Measurements from ENCODE around the gene SEMA3F. TPM values are rescaled to one million over a fixed set of nuclear protein-coding genes. Genes with fewer than 3 reads are reported as not detected.

Gene SEMA3F
- total RNA-seq, 1 donor from 2014 or later = 78.1 TPM

DNA sequence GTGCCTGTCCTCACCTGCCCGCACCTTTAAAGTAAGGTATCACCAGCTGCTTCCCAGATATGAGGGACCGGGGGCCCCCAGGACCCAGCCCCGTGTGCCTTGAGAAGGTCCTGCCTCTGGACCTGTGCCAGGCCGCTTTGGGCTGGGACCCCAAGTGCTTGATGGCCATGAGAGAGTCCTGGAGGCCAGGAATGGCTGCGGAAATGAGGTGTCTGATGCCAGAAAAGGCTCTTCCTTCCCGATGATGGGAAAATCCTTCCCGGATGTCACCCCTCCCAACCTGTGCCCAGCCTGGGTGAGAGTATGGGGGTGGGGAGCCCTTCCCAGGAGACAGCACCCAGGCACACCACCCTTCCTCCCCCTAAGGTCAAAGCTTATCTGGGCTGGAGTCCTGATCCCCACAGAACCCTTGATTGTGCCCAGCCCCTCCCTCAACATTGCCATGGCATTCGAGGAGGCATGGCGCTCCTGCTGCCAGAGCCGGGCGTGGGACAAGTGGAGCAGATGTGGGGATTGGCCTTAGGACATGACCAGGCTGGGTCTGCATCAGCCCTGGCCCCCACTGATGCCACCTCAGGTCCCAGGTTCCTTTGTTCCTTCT, 14.2 kb downstream of the SEMA3F start:
- peaks cover 0 to 7% of the 10 kb centered on the region in 2 donors for H3K36me3 ChIP-seq
- peak overlapping the region; percentile 86 for H3K27ac ChIP-seq
- intact Hi-C loops (cut with DNase I) = no loop called here
- DNase-seq (ENCODE audit: extremely low spot score in 2 of 2) = no peak
- no peak overlapping the region for H3K4me3 ChIP-seq
- H3K27me3 ChIP-seq = no peaks in the 10 kb centered on the region
- TF ChIP-seq POLR2AphosphoS5 (IDR thresholded peaks at IDR 0.05; ENCODE audit: insufficient read depth in 1 of 2, low read depth in 1 of 2) (no peak), POLR2A (IDR thresholded peaks at IDR 0.05) (no peak)
- TF ChIP-seq, protein P1, sequence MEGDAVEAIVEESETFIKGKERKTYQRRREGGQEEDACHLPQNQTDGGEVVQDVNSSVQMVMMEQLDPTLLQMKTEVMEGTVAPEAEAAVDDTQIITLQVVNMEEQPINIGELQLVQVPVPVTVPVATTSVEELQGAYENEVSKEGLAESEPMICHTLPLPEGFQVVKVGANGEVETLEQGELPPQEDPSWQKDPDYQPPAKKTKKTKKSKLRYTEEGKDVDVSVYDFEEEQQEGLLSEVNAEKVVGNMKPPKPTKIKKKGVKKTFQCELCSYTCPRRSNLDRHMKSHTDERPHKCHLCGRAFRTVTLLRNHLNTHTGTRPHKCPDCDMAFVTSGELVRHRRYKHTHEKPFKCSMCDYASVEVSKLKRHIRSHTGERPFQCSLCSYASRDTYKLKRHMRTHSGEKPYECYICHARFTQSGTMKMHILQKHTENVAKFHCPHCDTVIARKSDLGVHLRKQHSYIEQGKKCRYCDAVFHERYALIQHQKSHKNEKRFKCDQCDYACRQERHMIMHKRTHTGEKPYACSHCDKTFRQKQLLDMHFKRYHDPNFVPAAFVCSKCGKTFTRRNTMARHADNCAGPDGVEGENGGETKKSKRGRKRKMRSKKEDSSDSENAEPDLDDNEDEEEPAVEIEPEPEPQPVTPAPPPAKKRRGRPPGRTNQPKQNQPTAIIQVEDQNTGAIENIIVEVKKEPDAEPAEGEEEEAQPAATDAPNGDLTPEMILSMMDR (IDR thresholded peaks at IDR 0.05) = no peak
- H3K4me1 ChIP-seq = peaks cover 85% of the 10 kb centered on the region
- H3K9me3 ChIP-seq = no peaks in the 10 kb centered on the region

DNA sequence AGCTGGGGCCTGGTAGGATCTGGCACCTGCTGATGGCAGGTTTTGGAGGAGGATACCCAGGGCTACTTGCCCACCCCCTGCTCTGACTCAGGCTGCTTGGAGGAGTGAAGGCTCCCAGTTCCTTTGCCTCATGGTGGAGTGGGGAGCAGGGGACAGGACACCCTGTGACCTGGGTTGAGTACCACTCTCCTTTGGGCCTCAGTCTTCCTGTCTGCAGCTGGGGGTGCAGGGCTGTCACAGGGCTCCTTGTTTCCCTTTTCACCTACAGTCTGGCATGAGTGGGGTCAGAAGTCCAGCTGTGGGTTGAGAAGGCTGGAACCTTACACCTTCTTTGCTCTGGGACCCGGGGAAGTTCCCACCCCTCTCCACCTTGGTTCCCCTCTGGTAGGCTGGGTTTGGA, 14.7 kb downstream of the SEMA3F start:
- Histone ChIP-seq H3K27me3 (no peaks in the 10 kb centered on the region), H3K36me3 (peaks cover 0 to 12% of the 10 kb centered on the region in 2 donors), H3K9me3 (no peaks in the 10 kb centered on the region), H3K4me3 (no peak overlapping the region), H3K27ac (peak overlapping the region; percentile 86), H3K4me1 (peaks cover 80% of the 10 kb centered on the region)
- intact Hi-C loops (cut with DNase I) = no loop called here
- no peak for TF ChIP-seq POLR2AphosphoS5 (IDR thresholded peaks at IDR 0.05; ENCODE audit: insufficient read depth in 1 of 2, low read depth in 1 of 2)
- TF ChIP-seq, protein P1 (IDR thresholded peaks at IDR 0.05) = no peak
- no peak for TF ChIP-seq POLR2A (IDR thresholded peaks at IDR 0.05)
- no peak for DNase-seq (ENCODE audit: extremely low spot score in 2 of 2)

DNA sequence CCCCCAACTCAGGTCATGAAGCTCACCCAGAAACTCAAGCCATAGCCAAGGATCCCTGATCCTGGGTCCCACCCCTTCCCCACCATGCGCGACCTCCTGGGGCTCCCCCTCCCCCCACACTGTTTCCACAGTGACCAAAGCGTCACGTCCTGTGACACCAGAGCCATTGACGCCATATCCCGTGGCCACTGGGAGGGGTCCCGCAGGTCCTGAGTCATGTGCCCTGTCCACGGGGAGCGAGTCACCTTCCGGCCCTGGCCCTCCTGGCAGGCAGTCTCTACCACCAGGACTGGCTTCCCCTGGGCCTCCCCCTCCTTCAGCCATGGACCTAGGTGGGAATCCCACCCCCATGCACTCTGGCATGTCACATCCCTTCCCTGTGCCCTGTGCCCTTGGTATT, 15.6 kb downstream of the SEMA3F start:
- peak in 1 of 2 donors; percentile 43 for TF ChIP-seq POLR2AphosphoS5 (IDR thresholded peaks at IDR 0.05; ENCODE audit: insufficient read depth in 1 of 2, low read depth in 1 of 2)
- TF ChIP-seq, protein P1 (IDR thresholded peaks at IDR 0.05) = no peak
- no peak for TF ChIP-seq POLR2A (IDR thresholded peaks at IDR 0.05)
- Histone ChIP-seq H3K27ac (peak overlapping the region; percentile 86), H3K9me3 (no peaks in the 10 kb centered on the region), H3K27me3 (no peaks in the 10 kb centered on the region), H3K4me3 (no peak overlapping the region), H3K4me1 (peaks cover 71% of the 10 kb centered on the region), H3K36me3 (peaks cover 0 to 20% of the 10 kb centered on the region in 2 donors)
- intact Hi-C loops (cut with DNase I) = no loop called here
- DNase-seq (ENCODE audit: extremely low spot score in 2 of 2) = no peak

DNA sequence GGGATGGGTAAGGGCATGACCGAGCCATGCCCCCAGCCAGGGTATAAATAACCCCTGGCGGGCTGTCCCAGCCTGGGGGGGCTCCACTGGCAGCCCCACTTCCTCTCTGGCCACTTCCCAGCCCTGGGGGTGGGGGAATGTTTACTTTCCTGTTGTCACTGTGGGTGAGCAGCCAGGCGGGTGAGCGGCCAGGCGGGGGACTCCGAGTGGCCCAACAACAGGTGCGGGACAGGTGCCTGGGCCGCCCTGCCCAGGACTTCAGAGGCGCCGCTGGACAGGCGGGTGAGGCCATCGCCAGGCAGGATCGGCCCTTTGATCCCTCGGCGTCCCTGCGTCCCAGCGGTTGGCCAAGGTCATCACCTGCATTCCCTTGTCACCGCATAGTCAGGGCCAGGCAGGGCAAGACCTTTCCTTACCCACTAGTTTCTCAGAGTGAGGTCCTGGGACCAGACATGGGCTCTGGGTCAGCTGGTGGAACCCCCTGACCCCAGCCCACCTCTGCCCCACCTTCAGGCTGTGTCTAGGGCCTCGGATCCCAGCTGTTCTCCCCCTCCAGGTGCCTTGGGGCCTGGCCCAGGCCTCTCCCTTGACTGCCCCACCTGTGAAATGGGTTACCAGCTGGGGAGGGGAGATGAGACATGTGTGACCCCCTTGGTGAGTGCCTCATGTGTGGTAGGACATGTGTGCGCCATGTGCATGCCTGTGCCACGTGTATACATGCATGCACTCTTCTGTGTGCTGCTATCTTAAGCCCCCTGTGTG, 16.6 kb downstream of the SEMA3F start:
- Histone ChIP-seq H3K9me3 (no peaks in the 10 kb centered on the region), H3K27ac (peak overlapping the region; percentile 86), H3K4me3 (no peak overlapping the region), H3K27me3 (no peaks in the 10 kb centered on the region), H3K36me3 (peaks cover 0 to 24% of the 10 kb centered on the region in 2 donors), H3K4me1 (peaks cover 61% of the 10 kb centered on the region)
- intact Hi-C loops (cut with DNase I) = no loop called here
- TF ChIP-seq POLR2AphosphoS5 (IDR thresholded peaks at IDR 0.05; ENCODE audit: insufficient read depth in 1 of 2, low read depth in 1 of 2) (no peak), POLR2A (IDR thresholded peaks at IDR 0.05) (no peak)
- TF ChIP-seq, protein P1 (IDR thresholded peaks at IDR 0.05) = no peak
- no peak for DNase-seq (ENCODE audit: extremely low spot score in 2 of 2)
